ENCODE results near the gene PNMA8C.

DNA sequence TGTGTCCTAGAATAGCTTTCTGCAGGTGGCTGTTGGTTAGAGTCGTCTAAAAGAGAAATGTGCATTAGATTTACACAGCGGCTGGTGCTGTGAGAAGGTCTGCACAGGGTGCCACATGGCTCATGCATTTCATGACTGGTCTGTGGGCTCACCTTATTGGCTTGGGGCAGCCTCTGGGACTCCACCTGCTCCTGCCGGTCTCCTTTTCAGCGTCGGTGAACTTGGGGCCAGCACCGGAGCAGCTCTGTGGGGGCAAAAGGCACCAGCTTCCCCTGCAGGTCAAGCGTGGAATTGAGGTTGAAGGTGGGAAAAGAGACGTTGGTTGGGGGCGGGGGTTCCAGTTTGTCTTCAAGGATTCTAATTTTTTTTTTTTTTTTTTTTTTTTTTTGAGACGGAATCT is 3.1 kb upstream of the PNMA8C start:
- TF ChIP-seq, protein P1, sequence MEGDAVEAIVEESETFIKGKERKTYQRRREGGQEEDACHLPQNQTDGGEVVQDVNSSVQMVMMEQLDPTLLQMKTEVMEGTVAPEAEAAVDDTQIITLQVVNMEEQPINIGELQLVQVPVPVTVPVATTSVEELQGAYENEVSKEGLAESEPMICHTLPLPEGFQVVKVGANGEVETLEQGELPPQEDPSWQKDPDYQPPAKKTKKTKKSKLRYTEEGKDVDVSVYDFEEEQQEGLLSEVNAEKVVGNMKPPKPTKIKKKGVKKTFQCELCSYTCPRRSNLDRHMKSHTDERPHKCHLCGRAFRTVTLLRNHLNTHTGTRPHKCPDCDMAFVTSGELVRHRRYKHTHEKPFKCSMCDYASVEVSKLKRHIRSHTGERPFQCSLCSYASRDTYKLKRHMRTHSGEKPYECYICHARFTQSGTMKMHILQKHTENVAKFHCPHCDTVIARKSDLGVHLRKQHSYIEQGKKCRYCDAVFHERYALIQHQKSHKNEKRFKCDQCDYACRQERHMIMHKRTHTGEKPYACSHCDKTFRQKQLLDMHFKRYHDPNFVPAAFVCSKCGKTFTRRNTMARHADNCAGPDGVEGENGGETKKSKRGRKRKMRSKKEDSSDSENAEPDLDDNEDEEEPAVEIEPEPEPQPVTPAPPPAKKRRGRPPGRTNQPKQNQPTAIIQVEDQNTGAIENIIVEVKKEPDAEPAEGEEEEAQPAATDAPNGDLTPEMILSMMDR (optimal IDR thresholded peaks at IDR 0.05 in 1 of 3, IDR thresholded peaks at IDR 0.05 in 1 of 3, conservative IDR thresholded peaks at IDR 0.05 in 1 of 3; ENCODE audit: extremely low read depth in 1 of 3, insufficient read depth in 2 of 3, low read length in 3 of 3), result no peak
- no peak for TF ChIP-seq EZH2 (IDR thresholded peaks at IDR 0.05; ENCODE audit: low read length)
